HEK293 (cell line): ENCODE measurements around the gene NAV1.

ENCODE experiments used
- KLF8 ChIP-seq: fragments of 450-650 bp; formaldehyde crosslinking; IDR thresholded peaks from 2 replicates; pipeline ENCODE4 v1.5.1; 2016; ENCODE audit warnings: missing biosample characterization, missing genetic modification characterization
- SCRT1 ChIP-seq: fragments of 450-650 bp; formaldehyde crosslinking; IDR thresholded peaks from 2 replicates; pipeline ENCODE4 v1.5.1; 2016; ENCODE audit warnings: missing biosample characterization, missing genetic modification characterization, borderline replicate concordance
- SP2 ChIP-seq: fragments of 450-650 bp; formaldehyde crosslinking; IDR thresholded peaks from 2 replicates; pipeline ENCODE4 v1.5.1; 2016; ENCODE audit warnings: missing biosample characterization, missing genetic modification characterization
- ZBTB21 ChIP-seq: fragments of 450-650 bp; formaldehyde crosslinking; IDR thresholded peaks from 2 replicates; pipeline ENCODE4 v1.5.1; 2017; ENCODE audit warnings: missing biosample characterization, missing genetic modification characterization
- ZFP69B ChIP-seq: fragments of 450-650 bp; formaldehyde crosslinking; IDR thresholded peaks from 2 replicates; pipeline ENCODE4 v1.5.1; 2016; ENCODE audit warnings: missing biosample characterization, missing genetic modification characterization
- ZNF324 ChIP-seq: fragments of 450-650 bp; formaldehyde crosslinking; IDR thresholded peaks from 2 replicates; pipeline ENCODE4 v1.5.1; 2016; ENCODE audit warnings: missing biosample characterization, missing genetic modification characterization
- ZNF335 ChIP-seq: fragments of 450-650 bp; formaldehyde crosslinking; conservative IDR thresholded peaks from 2 replicates; pipeline ENCODE4 v1.5.1; 2016; ENCODE audit warnings: missing biosample characterization, missing genetic modification characterization
- ZNF394 ChIP-seq: fragments of 450-650 bp; formaldehyde crosslinking; IDR thresholded peaks from 2 replicates; pipeline ENCODE4 v1.5.1; 2016; ENCODE audit warnings: missing biosample characterization, missing genetic modification characterization, mild to moderate bottlenecking, moderate library complexity, borderline replicate concordance
- ZNF473 ChIP-seq: fragments of 450-650 bp; formaldehyde crosslinking; IDR thresholded peaks from 2 replicates; pipeline ENCODE4 v1.5.1; 2017; ENCODE audit warnings: missing biosample characterization, missing genetic modification characterization
- TF ChIP-seq, protein P1 (sequence below): fragments of 450-650 bp; formaldehyde crosslinking; IDR thresholded peaks from 2 replicates; pipeline ENCODE4 v1.5.1; 2016; ENCODE audit warnings: missing biosample characterization, missing genetic modification characterization
- TF ChIP-seq, protein P2 (sequence below): fragments of 450-650 bp; formaldehyde crosslinking; IDR thresholded peaks from 2 replicates; pipeline ENCODE4 v1.5.1; 2016; ENCODE audit warnings: missing biosample characterization, missing genetic modification characterization, low read depth
- TF ChIP-seq, protein P3 (sequence below): fragments of 450-650 bp; formaldehyde crosslinking; conservative IDR thresholded peaks from 2 replicates; pipeline ENCODE4 v1.5.1; 2016; ENCODE audit warnings: low read depth, missing biosample characterization, missing genetic modification characterization
- TF ChIP-seq, protein P4 (sequence below): fragments of 450-650 bp; formaldehyde crosslinking; IDR thresholded peaks from 2 replicates; pipeline ENCODE4 v1.5.1; 2016; ENCODE audit warnings: missing biosample characterization, missing genetic modification characterization
- TF ChIP-seq, protein P5 (sequence below): fragments of 450-650 bp; formaldehyde crosslinking; IDR thresholded peaks from 2 replicates; pipeline ENCODE4 v1.5.1; 2016; ENCODE audit warnings: missing biosample characterization, missing genetic modification characterization
- TF ChIP-seq, protein P6 (sequence below): fragments of 450-650 bp; formaldehyde crosslinking; IDR thresholded peaks from 2 replicates; pipeline ENCODE4 v1.5.1; 2016; ENCODE audit warnings: missing biosample characterization, missing genetic modification characterization
- TF ChIP-seq, protein P7 (sequence below): fragments of 450-650 bp; formaldehyde crosslinking; IDR thresholded peaks from 2 replicates; pipeline ENCODE4 v1.5.1; 2016; ENCODE audit warnings: missing biosample characterization, missing genetic modification characterization
- TF ChIP-seq, protein P8 (sequence below): fragments of 450-650 bp; formaldehyde crosslinking; IDR thresholded peaks from 2 replicates; pipeline ENCODE4 v1.5.1; 2016; ENCODE audit warnings: missing biosample characterization, missing genetic modification characterization

The NAV1 gene

DNA sequence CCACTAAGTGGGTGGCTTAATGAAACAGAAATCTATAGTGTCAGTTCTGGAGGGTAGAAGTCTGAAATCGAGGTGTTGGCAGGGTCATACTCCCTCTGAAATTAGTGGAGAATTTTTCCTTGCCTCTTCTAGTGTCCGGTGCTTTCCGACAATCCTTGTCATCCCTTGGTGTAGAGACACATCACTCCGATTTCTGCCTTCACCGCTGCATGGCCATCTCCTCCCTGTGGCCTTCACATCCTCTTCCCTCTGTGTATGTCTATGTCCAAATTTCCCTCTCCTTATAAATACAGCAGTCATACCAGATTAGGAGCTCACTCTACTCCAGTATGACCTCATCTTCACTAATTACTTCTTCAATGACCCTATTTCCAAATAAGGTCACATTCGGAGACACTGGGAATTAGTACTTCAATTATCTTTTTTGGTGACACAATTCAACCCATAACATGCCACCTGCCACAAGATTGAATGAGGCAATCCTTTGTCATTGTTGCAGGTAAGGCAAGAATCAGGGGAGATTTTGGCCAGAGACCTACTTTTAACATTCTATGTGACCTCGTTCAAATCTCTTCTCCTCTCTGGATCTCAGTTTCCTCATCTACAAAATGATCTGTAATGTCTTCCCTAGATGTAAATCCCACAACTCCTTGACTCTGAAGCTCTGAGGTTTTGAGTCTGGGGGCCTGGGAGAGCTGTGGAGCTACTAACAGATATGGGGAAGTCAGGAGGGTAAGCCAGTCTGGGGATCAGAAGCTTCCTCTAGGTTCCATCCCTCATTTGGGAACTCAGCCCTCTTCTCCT is 16.1 kb downstream of the NAV1 start (continued):
- TF ChIP-seq, protein P1, sequence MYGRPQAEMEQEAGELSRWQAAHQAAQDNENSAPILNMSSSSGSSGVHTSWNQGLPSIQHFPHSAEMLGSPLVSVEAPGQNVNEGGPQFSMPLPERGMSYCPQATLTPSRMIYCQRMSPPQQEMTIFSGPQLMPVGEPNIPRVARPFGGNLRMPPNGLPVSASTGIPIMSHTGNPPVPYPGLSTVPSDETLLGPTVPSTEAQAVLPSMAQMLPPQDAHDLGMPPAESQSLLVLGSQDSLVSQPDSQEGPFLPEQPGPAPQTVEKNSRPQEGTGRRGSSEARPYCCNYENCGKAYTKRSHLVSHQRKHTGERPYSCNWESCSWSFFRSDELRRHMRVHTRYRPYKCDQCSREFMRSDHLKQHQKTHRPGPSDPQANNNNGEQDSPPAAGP = 0 out of 2 replicates have a peak, but pooled peaks have one; percentile 35
- peak; percentile 81; the same call in 1 of the 2 replicates for TF ChIP-seq ZNF324 (tag by site-specific recombination)
- TF ChIP-seq, protein P2, sequence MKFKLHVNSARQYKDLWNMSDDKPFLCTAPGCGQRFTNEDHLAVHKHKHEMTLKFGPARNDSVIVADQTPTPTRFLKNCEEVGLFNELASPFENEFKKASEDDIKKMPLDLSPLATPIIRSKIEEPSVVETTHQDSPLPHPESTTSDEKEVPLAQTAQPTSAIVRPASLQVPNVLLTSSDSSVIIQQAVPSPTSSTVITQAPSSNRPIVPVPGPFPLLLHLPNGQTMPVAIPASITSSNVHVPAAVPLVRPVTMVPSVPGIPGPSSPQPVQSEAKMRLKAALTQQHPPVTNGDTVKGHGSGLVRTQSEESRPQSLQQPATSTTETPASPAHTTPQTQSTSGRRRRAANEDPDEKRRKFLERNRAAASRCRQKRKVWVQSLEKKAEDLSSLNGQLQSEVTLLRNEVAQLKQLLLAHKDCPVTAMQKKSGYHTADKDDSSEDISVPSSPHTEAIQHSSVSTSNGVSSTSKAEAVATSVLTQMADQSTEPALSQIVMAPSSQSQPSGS (tag by site-specific recombination) = peak; percentile 94
- peak; percentile 76; the same call in 1 of the 2 replicates for TF ChIP-seq ZNF394 (tag by site-specific recombination)
- peak; percentile 75 for TF ChIP-seq ZFP69B (tag by site-specific recombination)
- TF ChIP-seq ZBTB21 (tag by site-specific recombination) = peak; percentile 93
- TF ChIP-seq ZNF335 (tag by site-specific recombination) = peak; percentile 52
- TF ChIP-seq ZNF473 (tag by site-specific recombination) = no peak
- TF ChIP-seq, protein P3, sequence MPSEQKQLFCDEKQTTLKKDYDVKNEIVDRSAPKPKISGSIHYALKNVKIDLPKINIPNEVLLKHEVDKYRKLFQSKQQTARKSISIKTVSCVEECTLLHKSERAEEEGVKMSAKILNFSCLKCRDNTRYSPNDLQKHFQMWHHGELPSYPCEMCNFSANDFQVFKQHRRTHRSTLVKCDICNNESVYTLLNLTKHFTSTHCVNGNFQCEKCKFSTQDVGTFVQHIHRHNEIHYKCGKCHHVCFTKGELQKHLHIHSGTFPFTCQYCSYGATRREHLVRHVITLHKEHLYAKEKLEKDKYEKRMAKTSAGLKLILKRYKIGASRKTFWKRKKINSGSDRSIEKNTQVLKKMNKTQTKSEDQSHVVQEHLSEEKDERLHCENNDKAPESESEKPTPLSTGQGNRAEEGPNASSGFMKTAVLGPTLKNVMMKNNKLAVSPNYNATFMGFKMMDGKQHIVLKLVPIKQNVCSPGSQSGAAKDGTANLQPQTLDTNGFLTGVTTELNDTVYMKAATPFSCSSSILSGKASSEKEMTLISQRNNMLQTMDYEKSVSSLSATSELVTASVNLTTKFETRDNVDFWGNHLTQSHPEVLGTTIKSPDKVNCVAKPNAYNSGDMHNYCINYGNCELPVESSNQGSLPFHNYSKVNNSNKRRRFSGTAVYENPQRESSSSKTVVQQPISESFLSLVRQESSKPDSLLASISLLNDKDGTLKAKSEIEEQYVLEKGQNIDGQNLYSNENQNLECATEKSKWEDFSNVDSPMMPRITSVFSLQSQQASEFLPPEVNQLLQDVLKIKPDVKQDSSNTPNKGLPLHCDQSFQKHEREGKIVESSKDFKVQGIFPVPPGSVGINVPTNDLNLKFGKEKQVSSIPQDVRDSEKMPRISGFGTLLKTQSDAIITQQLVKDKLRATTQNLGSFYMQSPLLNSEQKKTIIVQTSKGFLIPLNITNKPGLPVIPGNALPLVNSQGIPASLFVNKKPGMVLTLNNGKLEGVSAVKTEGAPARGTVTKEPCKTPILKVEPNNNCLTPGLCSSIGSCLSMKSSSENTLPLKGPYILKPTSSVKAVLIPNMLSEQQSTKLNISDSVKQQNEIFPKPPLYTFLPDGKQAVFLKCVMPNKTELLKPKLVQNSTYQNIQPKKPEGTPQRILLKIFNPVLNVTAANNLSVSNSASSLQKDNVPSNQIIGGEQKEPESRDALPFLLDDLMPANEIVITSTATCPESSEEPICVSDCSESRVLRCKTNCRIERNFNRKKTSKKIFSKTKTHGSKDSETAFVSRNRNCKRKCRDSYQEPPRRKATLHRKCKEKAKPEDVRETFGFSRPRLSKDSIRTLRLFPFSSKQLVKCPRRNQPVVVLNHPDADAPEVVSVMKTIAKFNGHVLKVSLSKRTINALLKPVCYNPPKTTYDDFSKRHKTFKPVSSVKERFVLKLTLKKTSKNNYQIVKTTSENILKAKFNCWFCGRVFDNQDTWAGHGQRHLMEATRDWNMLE (tag by site-specific recombination) = peak; percentile 72; the same call in 1 of the 2 replicates
- TF ChIP-seq, protein P4, sequence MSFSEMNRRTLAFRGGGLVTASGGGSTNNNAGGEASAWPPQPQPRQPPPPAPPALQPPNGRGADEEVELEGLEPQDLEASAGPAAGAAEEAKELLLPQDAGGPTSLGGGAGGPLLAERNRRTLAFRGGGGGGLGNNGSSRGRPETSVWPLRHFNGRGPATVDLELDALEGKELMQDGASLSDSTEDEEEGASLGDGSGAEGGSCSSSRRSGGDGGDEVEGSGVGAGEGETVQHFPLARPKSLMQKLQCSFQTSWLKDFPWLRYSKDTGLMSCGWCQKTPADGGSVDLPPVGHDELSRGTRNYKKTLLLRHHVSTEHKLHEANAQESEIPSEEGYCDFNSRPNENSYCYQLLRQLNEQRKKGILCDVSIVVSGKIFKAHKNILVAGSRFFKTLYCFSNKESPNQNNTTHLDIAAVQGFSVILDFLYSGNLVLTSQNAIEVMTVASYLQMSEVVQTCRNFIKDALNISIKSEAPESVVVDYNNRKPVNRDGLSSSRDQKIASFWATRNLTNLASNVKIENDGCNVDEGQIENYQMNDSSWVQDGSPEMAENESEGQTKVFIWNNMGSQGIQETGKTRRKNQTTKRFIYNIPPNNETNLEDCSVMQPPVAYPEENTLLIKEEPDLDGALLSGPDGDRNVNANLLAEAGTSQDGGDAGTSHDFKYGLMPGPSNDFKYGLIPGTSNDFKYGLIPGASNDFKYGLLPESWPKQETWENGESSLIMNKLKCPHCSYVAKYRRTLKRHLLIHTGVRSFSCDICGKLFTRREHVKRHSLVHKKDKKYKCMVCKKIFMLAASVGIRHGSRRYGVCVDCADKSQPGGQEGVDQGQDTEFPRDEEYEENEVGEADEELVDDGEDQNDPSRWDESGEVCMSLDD (tag by site-specific recombination) = no peak
- TF ChIP-seq, protein P5, sequence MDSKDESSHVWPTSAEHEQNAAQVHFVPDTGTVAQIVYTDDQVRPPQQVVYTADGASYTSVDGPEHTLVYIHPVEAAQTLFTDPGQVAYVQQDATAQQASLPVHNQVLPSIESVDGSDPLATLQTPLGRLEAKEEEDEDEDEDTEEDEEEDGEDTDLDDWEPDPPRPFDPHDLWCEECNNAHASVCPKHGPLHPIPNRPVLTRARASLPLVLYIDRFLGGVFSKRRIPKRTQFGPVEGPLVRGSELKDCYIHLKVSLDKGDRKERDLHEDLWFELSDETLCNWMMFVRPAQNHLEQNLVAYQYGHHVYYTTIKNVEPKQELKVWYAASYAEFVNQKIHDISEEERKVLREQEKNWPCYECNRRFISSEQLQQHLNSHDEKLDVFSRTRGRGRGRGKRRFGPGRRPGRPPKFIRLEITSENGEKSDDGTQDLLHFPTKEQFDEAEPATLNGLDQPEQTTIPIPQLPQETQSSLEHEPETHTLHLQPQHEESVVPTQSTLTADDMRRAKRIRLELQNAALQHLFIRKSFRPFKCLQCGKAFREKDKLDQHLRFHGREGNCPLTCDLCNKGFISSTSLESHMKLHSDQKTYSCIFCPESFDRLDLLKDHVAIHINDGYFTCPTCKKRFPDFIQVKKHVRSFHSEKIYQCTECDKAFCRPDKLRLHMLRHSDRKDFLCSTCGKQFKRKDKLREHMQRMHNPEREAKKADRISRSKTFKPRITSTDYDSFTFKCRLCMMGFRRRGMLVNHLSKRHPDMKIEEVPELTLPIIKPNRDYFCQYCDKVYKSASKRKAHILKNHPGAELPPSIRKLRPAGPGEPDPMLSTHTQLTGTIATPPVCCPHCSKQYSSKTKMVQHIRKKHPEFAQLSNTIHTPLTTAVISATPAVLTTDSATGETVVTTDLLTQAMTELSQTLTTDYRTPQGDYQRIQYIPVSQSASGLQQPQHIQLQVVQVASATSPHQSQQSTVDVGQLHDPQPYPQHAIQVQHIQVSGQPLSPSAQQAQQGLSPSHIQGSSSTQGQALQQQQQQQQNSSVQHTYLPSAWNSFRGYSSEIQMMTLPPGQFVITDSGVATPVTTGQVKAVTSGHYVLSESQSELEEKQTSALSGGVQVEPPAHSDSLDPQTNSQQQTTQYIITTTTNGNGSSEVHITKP (tag by site-specific recombination) = peak; percentile 55
- TF ChIP-seq, protein P6, sequence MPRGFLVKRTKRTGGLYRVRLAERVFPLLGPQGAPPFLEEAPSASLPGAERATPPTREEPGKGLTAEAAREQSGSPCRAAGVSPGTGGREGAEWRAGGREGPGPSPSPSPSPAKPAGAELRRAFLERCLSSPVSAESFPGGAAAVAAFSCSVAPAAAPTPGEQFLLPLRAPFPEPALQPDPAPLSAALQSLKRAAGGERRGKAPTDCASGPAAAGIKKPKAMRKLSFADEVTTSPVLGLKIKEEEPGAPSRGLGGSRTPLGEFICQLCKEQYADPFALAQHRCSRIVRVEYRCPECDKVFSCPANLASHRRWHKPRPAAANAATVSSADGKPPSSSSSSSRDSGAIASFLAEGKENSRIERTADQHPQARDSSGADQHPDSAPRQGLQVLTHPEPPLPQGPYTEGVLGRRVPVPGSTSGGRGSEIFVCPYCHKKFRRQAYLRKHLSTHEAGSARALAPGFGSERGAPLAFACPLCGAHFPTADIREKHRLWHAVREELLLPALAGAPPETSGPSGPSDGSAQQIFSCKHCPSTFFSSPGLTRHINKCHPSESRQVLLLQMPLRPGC (tag by site-specific recombination) = peak; percentile 86
- TF ChIP-seq KLF8 = peak; percentile 51; the same call in 1 of the 2 replicates
- TF ChIP-seq, protein P7, sequence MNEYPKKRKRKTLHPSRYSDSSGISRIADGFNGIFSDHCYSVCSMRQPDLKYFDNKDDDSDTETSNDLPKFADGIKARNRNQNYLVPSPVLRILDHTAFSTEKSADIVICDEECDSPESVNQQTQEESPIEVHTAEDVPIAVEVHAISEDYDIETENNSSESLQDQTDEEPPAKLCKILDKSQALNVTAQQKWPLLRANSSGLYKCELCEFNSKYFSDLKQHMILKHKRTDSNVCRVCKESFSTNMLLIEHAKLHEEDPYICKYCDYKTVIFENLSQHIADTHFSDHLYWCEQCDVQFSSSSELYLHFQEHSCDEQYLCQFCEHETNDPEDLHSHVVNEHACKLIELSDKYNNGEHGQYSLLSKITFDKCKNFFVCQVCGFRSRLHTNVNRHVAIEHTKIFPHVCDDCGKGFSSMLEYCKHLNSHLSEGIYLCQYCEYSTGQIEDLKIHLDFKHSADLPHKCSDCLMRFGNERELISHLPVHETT (tag by site-specific recombination) = peak; percentile 89; the same call in 1 of the 2 replicates
- no peak for TF ChIP-seq SP2 (tag by site-specific recombination)
- TF ChIP-seq, protein P8, sequence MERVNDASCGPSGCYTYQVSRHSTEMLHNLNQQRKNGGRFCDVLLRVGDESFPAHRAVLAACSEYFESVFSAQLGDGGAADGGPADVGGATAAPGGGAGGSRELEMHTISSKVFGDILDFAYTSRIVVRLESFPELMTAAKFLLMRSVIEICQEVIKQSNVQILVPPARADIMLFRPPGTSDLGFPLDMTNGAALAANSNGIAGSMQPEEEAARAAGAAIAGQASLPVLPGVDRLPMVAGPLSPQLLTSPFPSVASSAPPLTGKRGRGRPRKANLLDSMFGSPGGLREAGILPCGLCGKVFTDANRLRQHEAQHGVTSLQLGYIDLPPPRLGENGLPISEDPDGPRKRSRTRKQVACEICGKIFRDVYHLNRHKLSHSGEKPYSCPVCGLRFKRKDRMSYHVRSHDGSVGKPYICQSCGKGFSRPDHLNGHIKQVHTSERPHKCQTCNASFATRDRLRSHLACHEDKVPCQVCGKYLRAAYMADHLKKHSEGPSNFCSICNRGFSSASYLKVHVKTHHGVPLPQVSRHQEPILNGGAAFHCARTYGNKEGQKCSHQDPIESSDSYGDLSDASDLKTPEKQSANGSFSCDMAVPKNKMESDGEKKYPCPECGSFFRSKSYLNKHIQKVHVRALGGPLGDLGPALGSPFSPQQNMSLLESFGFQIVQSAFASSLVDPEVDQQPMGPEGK (tag by site-specific recombination) = peak; percentile 61
- no peak for TF ChIP-seq SCRT1 (tag by site-specific recombination)
